Endothelial cell of umbilical vein (primary cell): ENCODE results near the gene GNPAT. TPM values are rescaled to one million over a fixed set of nuclear protein-coding genes. Genes with fewer than 3 reads are reported as not detected.

Experiments
- BruUV-seq: library from RNA; stranded (reverse); fragments of 400-500 nt; replicated peaks from 2 replicates; lab custom pipeline; 2021; lab: Mats Ljungman, UMichigan
- CTCF ChIA-PET: fragments of 300-600, 350-600 bp; sonication (Branson Sonifier 250); formaldehyde crosslinking; loops from one replicate; lab custom pipeline; 2021; ENCODE audit warnings: antibody characterized with exemption, inconsistent platforms; lab: Charles Lee
- POLR2A ChIA-PET: fragments of 300-600, 350-600 bp; sonication (Branson Sonifier 250); formaldehyde crosslinking; loops from one replicate; lab custom pipeline; 2021; ENCODE audit warnings: antibody characterized with exemption, inconsistent platforms; lab: Charles Lee
- DNase-seq: peaks from one replicate; pipeline ENCODE4 v3.0.0-alpha.2; 2011; ENCODE audit warnings: low read depth, low spot score
- FAIRE-seq: peaks from 2 replicates; lab custom pipeline; 2011; peaks lifted over from hg19 to GRCh38; lab: Jason Lieb, UNC
- H2AFZ ChIP-seq: 2 replicates; pipeline ENCODE4 v1.6.0; 2012; ENCODE audit warnings: low read depth, low read length, control low read depth, inconsistent platforms
- H3K27ac ChIP-seq: 2 replicates; pipeline ENCODE4 v1.5.1; 2011; ENCODE audit warnings: low read depth, mild to moderate bottlenecking, control low read depth, low read length, moderate library complexity; ENCODE audit not compliant: insufficient read depth
- H3K27me3 ChIP-seq, 2 experiments: 2 replicates each; pipeline versions ENCODE4 v1.6.0 to v1.6.1; 2011; ENCODE audit warnings: low read length in 2 of 2, mixed read lengths in 1 of 2; ENCODE audit not compliant: control insufficient read depth in 2 of 2, insufficient read depth in 2 of 2
- H3K36me3 ChIP-seq, 2 experiments: 2 replicates in 1 of 2; 3 replicates in 1 of 2; pipeline ENCODE4 v1.5.1; 2011; ENCODE audit warnings: low read length in 2 of 2, mild to moderate bottlenecking in 1 of 2, moderate library complexity in 1 of 2; ENCODE audit not compliant: control insufficient read depth in 2 of 2, insufficient read depth in 2 of 2; ENCODE audit errors: extremely low read depth in 1 of 2
- H3K4me1 ChIP-seq: 3 replicates; pipeline ENCODE4 v1.5.1; 2011; ENCODE audit warnings: mild to moderate bottlenecking, low read length; ENCODE audit not compliant: control insufficient read depth, insufficient read depth; ENCODE audit errors: extremely low read depth
- H3K4me2 ChIP-seq: 2 replicates; pipeline ENCODE4 v1.6.1; 2011; ENCODE audit warnings: low read length, control low read depth, mixed read lengths; ENCODE audit not compliant: insufficient read depth
- H3K4me3 ChIP-seq, 3 experiments: fragments of 200-600 bp in 1 of 3; sonication (generic), shearing (Covaris generic) in 1 of 3; replicated peaks in 1 of 3; 2 replicates each; pipeline ENCODE4 v1.5.1; 2011 to 2016; ENCODE audit warnings: control low read depth in 3 of 3, low read length in 3 of 3, mild to moderate bottlenecking in 2 of 3, inconsistent platforms in 1 of 3, low read depth in 1 of 3, moderate library complexity in 1 of 3; ENCODE audit not compliant: insufficient read depth in 1 of 3
- H3K79me2 ChIP-seq: 2 replicates; pipeline ENCODE4 v1.6.0; 2012; ENCODE audit warnings: low read length, inconsistent platforms; ENCODE audit not compliant: control insufficient read depth, insufficient read depth
- H3K9ac ChIP-seq: replicated peaks from 2 replicates; pipeline ENCODE3; 2011; ENCODE audit warnings: low read length, control low read depth; ENCODE audit not compliant: insufficient read depth; ENCODE audit errors: extremely low read depth
- H3K9me1 ChIP-seq: replicated peaks from 3 replicates; pipeline ENCODE4 v1.6.0; 2011; ENCODE audit warnings: mild to moderate bottlenecking, low read length; ENCODE audit not compliant: control insufficient read depth, insufficient read depth; ENCODE audit errors: extremely low read depth
- H3K9me3 ChIP-seq: replicated peaks from 2 replicates; pipeline ENCODE4 v1.5.1; 2012; ENCODE audit warnings: low read length, inconsistent platforms; ENCODE audit not compliant: control insufficient read depth, insufficient read depth
- H4K20me1 ChIP-seq: replicated peaks from 2 replicates; pipeline ENCODE3; 2011; ENCODE audit warnings: mild to moderate bottlenecking, low read length; ENCODE audit not compliant: control insufficient read depth, insufficient read depth; ENCODE audit errors: extremely low read depth
- EZH2 ChIP-seq: IDR thresholded peaks from 2 replicates; pipeline ENCODE4 v1.6.1; 2012; ENCODE audit warnings: borderline replicate concordance, low read depth, mild to moderate bottlenecking, moderate library complexity, low read length, inconsistent platforms; ENCODE audit not compliant: severe bottlenecking
- FOS ChIP-seq: IDR thresholded peaks from 2 replicates; pipeline ENCODE4 v1.6.1; 2011; ENCODE audit warnings: mild to moderate bottlenecking, low read length, moderate library complexity, borderline replicate concordance; ENCODE audit not compliant: insufficient read depth
- GATA2 ChIP-seq: IDR thresholded peaks from 2 replicates; pipeline ENCODE4 v1.7.0; 2011; ENCODE audit warnings: low read depth, mild to moderate bottlenecking, moderate library complexity, mixed read lengths, low read length; ENCODE audit not compliant: insufficient read length, insufficient read depth
- MYC ChIP-seq: IDR thresholded peaks from one replicate; pipeline ENCODE4 v1.6.1; 2011; ENCODE audit warnings: mild to moderate bottlenecking, low read depth, low read length
- POLR2AphosphoS5 ChIP-seq: IDR thresholded peaks from 2 replicates; pipeline ENCODE4 v1.6.1; 2012; ENCODE audit warnings: low read depth, mild to moderate bottlenecking, control low read depth, low read length, moderate library complexity; ENCODE audit not compliant: insufficient read depth
- dilution Hi-C: fragments of 300-500 bp; cut with MboI; formaldehyde crosslinking; loops from one replicate; pipeline ENCODE4 v1.15.0; 2019; ENCODE audit warnings: low sequenced_read_pairs; ENCODE audit not compliant: extremely low pct_ligation_motif_present
- intact Hi-C: fragments of 100-400 bp; cut with micrococcal nuclease; formaldehyde crosslinking; loops from one replicate; pipeline ENCODE4 v1.10.0; 2022
- polyA plus RNA-seq, 4 experiments: library from polyadenylated mRNA; depleted of rRNA in 3 of 4; stranded (reverse) in 3 of 4; unstranded in 1 of 4; fragments of >200 nt; gene quantifications; 2 replicates each; pipeline versions ENCODE4 v1.2.1 to v1.2.3, GENCODE V29; 2011 to 2012; ENCODE audit warnings: missing spikeins in 1 of 4
- total RNA-seq: library from RNA; stranded (reverse); gene quantifications from 2 replicates; pipeline ENCODE4 v1.2.3, GENCODE V29; 2021
- TF ChIP-seq, protein P1 (sequence below), 2 donors: IDR thresholded peaks; 1 replicate in 1 of 2; 2 replicates in 1 of 2; pipeline ENCODE4 v1.5.1; 2011; ENCODE audit warnings: low read length in 2 of 2, mild to moderate bottlenecking in 2 of 2, moderate library complexity in 2 of 2, control low read depth in 1 of 2, inconsistent platforms in 1 of 2, low read depth in 1 of 2; ENCODE audit not compliant: insufficient read depth in 1 of 2; ENCODE audit errors: extremely low read depth in 1 of 2

GNPAT gene
- total and polyA plus RNA-seq, 2 donors (not counting 3 experiments of a cell fraction or from before 2014, with no cell fraction given) = 18.9 to 51.4 TPM

DNA sequence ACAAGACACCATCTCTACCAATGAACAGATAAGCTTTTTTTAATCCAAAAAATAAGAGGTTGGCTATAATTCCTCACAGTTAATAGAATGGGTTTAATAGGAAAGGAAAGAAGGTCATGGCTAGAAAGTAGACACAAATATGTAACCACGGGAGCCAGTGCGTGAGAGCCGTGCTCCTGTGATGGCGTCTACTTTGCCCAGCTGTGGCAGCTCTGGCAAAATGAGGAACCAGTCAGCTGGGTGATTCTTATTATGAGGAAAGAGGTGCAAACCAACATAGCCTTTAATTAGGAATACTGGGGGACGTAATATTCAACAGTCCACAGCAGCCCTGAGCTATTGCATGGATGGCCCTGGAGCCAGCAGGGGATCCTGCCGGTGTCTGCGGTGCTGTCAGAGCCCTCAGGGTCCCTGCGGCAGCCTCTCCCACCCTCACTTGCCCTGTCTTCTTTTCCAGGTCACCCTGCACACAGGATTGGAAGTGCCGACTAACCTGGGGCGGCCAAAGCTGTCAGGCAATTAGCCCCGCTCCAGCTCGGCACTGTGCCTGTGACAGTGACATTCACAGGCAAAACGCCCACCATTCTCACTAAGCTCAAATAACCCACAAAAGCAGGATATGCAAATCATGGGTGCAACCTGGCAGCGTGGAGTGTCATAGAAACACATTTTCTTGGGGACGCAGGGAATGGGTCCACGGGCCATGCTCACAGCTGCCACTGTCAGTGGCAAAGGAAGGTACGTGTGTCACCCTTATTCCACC lies 25.9 kb upstream of the GNPAT start:
- FAIRE-seq (no peak), DNase-seq (no peak)
- CTCF ChIA-PET = interaction anchor here (0.6 to 2.0 kb wide), 5 partner anchors 8 to 420 kb away, joined by 3 to 4 read pairs (median 3); partner anchors contain the start of gene GNPAT
- no peaks in the 10 kb centered on the region for H3K9me1 ChIP-seq
- no peak overlapping the region for H3K9ac ChIP-seq
- intact Hi-C loops = no loop called here
- no peaks in the 10 kb centered on the region for H4K20me1 ChIP-seq
- dilution Hi-C loops = no loop called here
- H3K79me2 ChIP-seq = no peaks in the 10 kb centered on the region
- H3K4me2 ChIP-seq = no peak overlapping the region
- H2AFZ ChIP-seq = no peak overlapping the region
- H3K27ac ChIP-seq = no peak overlapping the region
- H3K9me3 ChIP-seq = no peaks in the 10 kb centered on the region
- no TSS peak for BruUV-seq
- H3K4me1 ChIP-seq = peaks cover 2% of the 10 kb centered on the region
- TF ChIP-seq EZH2 (no peak), POLR2AphosphoS5 (no peak), GATA2 (no peak), MYC (no peak), FOS (no peak)
- TF ChIP-seq, protein P1, sequence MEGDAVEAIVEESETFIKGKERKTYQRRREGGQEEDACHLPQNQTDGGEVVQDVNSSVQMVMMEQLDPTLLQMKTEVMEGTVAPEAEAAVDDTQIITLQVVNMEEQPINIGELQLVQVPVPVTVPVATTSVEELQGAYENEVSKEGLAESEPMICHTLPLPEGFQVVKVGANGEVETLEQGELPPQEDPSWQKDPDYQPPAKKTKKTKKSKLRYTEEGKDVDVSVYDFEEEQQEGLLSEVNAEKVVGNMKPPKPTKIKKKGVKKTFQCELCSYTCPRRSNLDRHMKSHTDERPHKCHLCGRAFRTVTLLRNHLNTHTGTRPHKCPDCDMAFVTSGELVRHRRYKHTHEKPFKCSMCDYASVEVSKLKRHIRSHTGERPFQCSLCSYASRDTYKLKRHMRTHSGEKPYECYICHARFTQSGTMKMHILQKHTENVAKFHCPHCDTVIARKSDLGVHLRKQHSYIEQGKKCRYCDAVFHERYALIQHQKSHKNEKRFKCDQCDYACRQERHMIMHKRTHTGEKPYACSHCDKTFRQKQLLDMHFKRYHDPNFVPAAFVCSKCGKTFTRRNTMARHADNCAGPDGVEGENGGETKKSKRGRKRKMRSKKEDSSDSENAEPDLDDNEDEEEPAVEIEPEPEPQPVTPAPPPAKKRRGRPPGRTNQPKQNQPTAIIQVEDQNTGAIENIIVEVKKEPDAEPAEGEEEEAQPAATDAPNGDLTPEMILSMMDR (IDR thresholded peaks at IDR 0.05; ENCODE audit: extremely low read depth in 1 of 2, insufficient read depth in 1 of 2, low read depth in 1 of 2, low read length in 2 of 2) = no peak
- H3K27me3 ChIP-seq = peaks cover 6 to 7% of the 10 kb centered on the region in 2 experiments
- H3K36me3 ChIP-seq = no peaks in the 10 kb centered on the region
- POLR2A ChIA-PET = no interaction called here
- no peak overlapping the region for H3K4me3 ChIP-seq
